IPS-18c (cell line): Measurements from ENCODE around the gene MYO18B.

ENCODE experiments used
- H3K4me3 ChIP-seq: 2 replicates; pipeline ENCODE4 v1.7.0; 2013; ENCODE audit warnings: low read depth, mild to moderate bottlenecking, low read length, moderate library complexity; ENCODE audit not compliant: insufficient read depth
- H3K9me3 ChIP-seq: one replicate; pipeline ENCODE4 v1.6.1; 2013; ENCODE audit warnings: mild to moderate bottlenecking, low read length, moderate library complexity; ENCODE audit not compliant: control insufficient read depth, insufficient read depth

The MYO18B gene

GRCh38 chr22:25782831-25783230 is 40.8 kb downstream of the MYO18B start:
- no peak overlapping the region for H3K4me3 ChIP-seq
- H3K9me3 ChIP-seq = no peaks in the 10 kb centered on the region

GRCh38 chr22:25783856-25784255 is 41.9 kb downstream of the MYO18B start:
- Histone ChIP-seq H3K9me3 (no peaks in the 10 kb centered on the region), H3K4me3 (no peak overlapping the region)

- Histone ChIP-seq H3K9me3 (no peaks in the 10 kb centered on the region), H3K4me3 (no peak overlapping the region)
These were observed 44.2 kb downstream of the MYO18B start for GRCh38 chr22:25786165-25786564.

- H3K4me3 ChIP-seq = no peak overlapping the region
These were observed 49.6 kb downstream of the MYO18B start for GRCh38 chr22:25791556-25791955.

GRCh38 chr22:25795478-25795877 is 53.5 kb downstream of the MYO18B start:
- Histone ChIP-seq H3K4me3 (no peak overlapping the region), H3K9me3 (no peaks in the 10 kb centered on the region)

More at GRCh38 chr22:25791556-25791955, 49.6 kb downstream of the MYO18B start:
- H3K9me3 ChIP-seq = no peaks in the 10 kb centered on the region

GRCh38 chr22:25797498-25798290 is 55.7 kb downstream of the MYO18B start:
- Histone ChIP-seq H3K9me3 (no peaks in the 10 kb centered on the region), H3K4me3 (no peak overlapping the region)

GRCh38 chr22:25800766-25801165 is 58.8 kb downstream of the MYO18B start:
- H3K9me3 ChIP-seq = no peaks in the 10 kb centered on the region
- H3K4me3 ChIP-seq = no peak overlapping the region

GRCh38 chr22:25802018-25802417 is 60.0 kb downstream of the MYO18B start:
- H3K4me3 ChIP-seq = no peak overlapping the region

GRCh38 chr22:25804676-25805075 is 62.7 kb downstream of the MYO18B start:
- H3K4me3 ChIP-seq = no peak overlapping the region
- no peaks in the 10 kb centered on the region for H3K9me3 ChIP-seq

More at GRCh38 chr22:25802018-25802417, 60.0 kb downstream of the MYO18B start:
- no peaks in the 10 kb centered on the region for H3K9me3 ChIP-seq

GRCh38 chr22:25806579-25806978 is 64.6 kb downstream of the MYO18B start:
- Histone ChIP-seq H3K9me3 (no peaks in the 10 kb centered on the region), H3K4me3 (no peak overlapping the region)

GRCh38 chr22:25814685-25815084 is 72.7 kb downstream of the MYO18B start:
- Histone ChIP-seq H3K4me3 (no peak overlapping the region), H3K9me3 (no peaks in the 10 kb centered on the region)

GRCh38 chr22:25815561-25815960 is 73.6 kb downstream of the MYO18B start:
- H3K9me3 ChIP-seq = no peaks in the 10 kb centered on the region
- no peak overlapping the region for H3K4me3 ChIP-seq

- Histone ChIP-seq H3K4me3 (no peak overlapping the region), H3K9me3 (no peaks in the 10 kb centered on the region)
These were observed 74.6 kb downstream of the MYO18B start for GRCh38 chr22:25816522-25817059.

GRCh38 chr22:25817092-25817943 is 75.3 kb downstream of the MYO18B start:
- H3K9me3 ChIP-seq = no peaks in the 10 kb centered on the region
- H3K4me3 ChIP-seq = no peak overlapping the region

GRCh38 chr22:25818541-25818940 is 76.6 kb downstream of the MYO18B start:
- H3K4me3 ChIP-seq = no peak overlapping the region
- no peaks in the 10 kb centered on the region for H3K9me3 ChIP-seq

GRCh38 chr22:25822344-25822743 is 80.4 kb downstream of the MYO18B start:
- Histone ChIP-seq H3K9me3 (no peaks in the 10 kb centered on the region), H3K4me3 (no peak overlapping the region)

- no peaks in the 10 kb centered on the region for H3K9me3 ChIP-seq
- no peak overlapping the region for H3K4me3 ChIP-seq
These were observed 81.3 kb downstream of the MYO18B start for GRCh38 chr22:25823276-25823675.
